Raji (cell line): ENCODE results near the gene LHX3.

ENCODE experiments used
- POLR2A ChIP-seq: IDR thresholded peaks from 2 replicates; pipeline ENCODE4 v1.6.1; 2011; ENCODE audit warnings: low read depth, low read length, control low read depth; ENCODE audit not compliant: insufficient read depth

The LHX3 gene

GRCh38 chr9:136187197-136187596, 17.7 kb downstream of the LHX3 start:
- TF ChIP-seq POLR2A: no peak

- no peak for TF ChIP-seq POLR2A
These were observed 18.5 kb downstream of the LHX3 start for GRCh38 chr9:136186386-136186785.

- no peak for TF ChIP-seq POLR2A
These were observed 19.1 kb downstream of the LHX3 start for GRCh38 chr9:136185596-136186366.

- no peak for TF ChIP-seq POLR2A
These were observed 19.9 kb downstream of the LHX3 start for GRCh38 chr9:136185066-136185465.

GRCh38 chr9:136182850-136183422, 22.0 kb downstream of the LHX3 start:
- TF ChIP-seq POLR2A: no peak

GRCh38 chr9:136182420-136182787, 22.5 kb downstream of the LHX3 start:
- TF ChIP-seq POLR2A: no peak

GRCh38 chr9:136181784-136182419, 23.0 kb downstream of the LHX3 start:
- TF ChIP-seq POLR2A: no peak

- TF ChIP-seq POLR2A: no peak
These were observed 24.3 kb downstream of the LHX3 start for GRCh38 chr9:136180586-136180985.

GRCh38 chr9:136179761-136180160, 25.2 kb downstream of the LHX3 start:
- no peak for TF ChIP-seq POLR2A

GRCh38 chr9:136179101-136179616, 25.8 kb downstream of the LHX3 start:
- TF ChIP-seq POLR2A: no peak

- TF ChIP-seq POLR2A: no peak
These were observed 26.2 kb downstream of the LHX3 start for GRCh38 chr9:136178773-136179075.

GRCh38 chr9:136178061-136178772, 26.7 kb downstream of the LHX3 start:
- no peak for TF ChIP-seq POLR2A

- no peak for TF ChIP-seq POLR2A
These were observed 27.7 kb downstream of the LHX3 start for GRCh38 chr9:136177224-136177623.

GRCh38 chr9:136175616-136176197, 29.2 kb downstream of the LHX3 start:
- TF ChIP-seq POLR2A: no peak
